8988T (cell line): ENCODE data around the gene NOTCH2.

ENCODE experiments used
- DNase-seq: peaks from one replicate; pipeline ENCODE4 v3.0.0; 2011

The NOTCH2 gene

GRCh38 chr1:119971710-119972570 lies 97.5 kb downstream of the NOTCH2 start:
- DNase-seq: no peak

- no peak for DNase-seq
Observed at GRCh38 chr1:119968601-119969000, 100.9 kb downstream of the NOTCH2 start.

- DNase-seq: no peak
Observed at GRCh38 chr1:119968068-119968492, 101.4 kb downstream of the NOTCH2 start.

GRCh38 chr1:119966681-119967080 lies 102.8 kb downstream of the NOTCH2 start:
- no peak for DNase-seq

- no peak for DNase-seq
Observed at GRCh38 chr1:119966020-119966419, 103.4 kb downstream of the NOTCH2 start.

- DNase-seq: no peak
Observed at GRCh38 chr1:119964673-119965363, 104.6 kb downstream of the NOTCH2 start.

GRCh38 chr1:119962296-119962968 lies 107.0 kb downstream of the NOTCH2 start:
- no peak for DNase-seq

- no peak for DNase-seq
Observed at GRCh38 chr1:119960501-119960900, 109.0 kb downstream of the NOTCH2 start.

GRCh38 chr1:119959268-119960220 lies 109.9 kb downstream of the NOTCH2 start:
- no peak for DNase-seq

- no peak for DNase-seq
Observed at GRCh38 chr1:119958223-119958622, 111.2 kb downstream of the NOTCH2 start.

GRCh38 chr1:119956306-119956705 lies 113.2 kb downstream of the NOTCH2 start:
- no peak for DNase-seq

GRCh38 chr1:119954476-119955422 lies 114.7 kb downstream of the NOTCH2 start:
- DNase-seq: no peak

- DNase-seq: no peak
Observed at GRCh38 chr1:119953266-119953998, 116.0 kb downstream of the NOTCH2 start.

GRCh38 chr1:119952496-119952895 lies 117.0 kb downstream of the NOTCH2 start:
- DNase-seq: no peak

- DNase-seq: no peak
Observed at GRCh38 chr1:119948342-119949214, 120.9 kb downstream of the NOTCH2 start.

- DNase-seq: no peak
Observed at GRCh38 chr1:119947468-119947867, 122.0 kb downstream of the NOTCH2 start.

GRCh38 chr1:119946724-119947123 lies 122.7 kb downstream of the NOTCH2 start:
- no peak for DNase-seq

- DNase-seq: no peak
Observed at GRCh38 chr1:119943216-119943615, 126.2 kb downstream of the NOTCH2 start.

- DNase-seq: no peak
Observed at GRCh38 chr1:119941392-119941791, 128.1 kb downstream of the NOTCH2 start.
